Epithelial cell of proximal tubule (primary cell): ENCODE data around the gene AGBL4. TPM values are rescaled to one million over a fixed set of nuclear protein-coding genes. Genes with fewer than 3 reads are reported as not detected.

Experiments used
- DNase-seq: peaks from one replicate; pipeline ENCODE4 v3.0.0-alpha.2; 2011; ENCODE audit warnings: low read depth
- H3K4me3 ChIP-seq: 2 replicates; pipeline ENCODE4 v1.5.1; 2011; ENCODE audit warnings: low read depth, mild to moderate bottlenecking, low read length
- CTCF ChIP-seq: conservative IDR thresholded peaks from 2 replicates; pipeline ENCODE4 v1.5.1; 2012; ENCODE audit warnings: low read depth, mild to moderate bottlenecking, low read length
- total RNA-seq: library from RNA; depleted of rRNA; stranded (reverse); fragments of >200 nt; gene quantifications from 2 replicates; pipeline ENCODE4 v1.2.3, GENCODE V29; 2015

AGBL4 gene
- total RNA-seq, 1 donor from 2014 or later: not detected

- DNase-seq: no peak
- no peak overlapping the region for H3K4me3 ChIP-seq
- no peak for TF ChIP-seq CTCF
These were observed 1056.4 kb downstream of the AGBL4 start for GRCh38 chr1:48967318-48967717.

GRCh38 chr1:48966583-48966982, 1057.2 kb downstream of the AGBL4 start:
- no peak for DNase-seq

GRCh38 chr1:48960320-48960719, 1063.4 kb downstream of the AGBL4 start:
- DNase-seq: no peak
- no peak overlapping the region for H3K4me3 ChIP-seq
- TF ChIP-seq CTCF: no peak

More at GRCh38 chr1:48966583-48966982, 1057.2 kb downstream of the AGBL4 start:
- no peak overlapping the region for H3K4me3 ChIP-seq
- TF ChIP-seq CTCF: no peak

- peak; percentile 19 for DNase-seq
- no peak overlapping the region for H3K4me3 ChIP-seq
- TF ChIP-seq CTCF: no peak
These were observed 1068.0 kb downstream of the AGBL4 start for GRCh38 chr1:48955774-48956173.

GRCh38 chr1:48953617-48954016, 1070.1 kb downstream of the AGBL4 start:
- DNase-seq: no peak
- no peak for TF ChIP-seq CTCF
- no peak overlapping the region for H3K4me3 ChIP-seq

GRCh38 chr1:48948562-48948961, 1075.2 kb downstream of the AGBL4 start:
- DNase-seq: no peak
- no peak overlapping the region for H3K4me3 ChIP-seq
- no peak for TF ChIP-seq CTCF

- no peak overlapping the region for H3K4me3 ChIP-seq
- no peak for DNase-seq
- TF ChIP-seq CTCF: no peak
These were observed 1075.8 kb downstream of the AGBL4 start for GRCh38 chr1:48947761-48948537.
